HepG2 (cell line): ENCODE results near the gene SF1. TPM values are rescaled to one million over a fixed set of nuclear protein-coding genes. Genes with fewer than 3 reads are reported as not detected.

ENCODE experiments used
- AKAP8 ChIP-seq: sonication (generic); formaldehyde crosslinking; IDR thresholded peaks from 2 replicates; pipeline ENCODE4 v1.5.1; 2020; ENCODE audit warnings: mild to moderate bottlenecking, missing genetic modification reagents
- CAMTA2 ChIP-seq: sonication (generic); formaldehyde crosslinking; IDR thresholded peaks from 2 replicates; pipeline ENCODE4 v1.4.0; 2020; ENCODE audit warnings: mild to moderate bottlenecking, missing genetic modification reagents, borderline replicate concordance
- EED ChIP-seq: sonication (generic); formaldehyde crosslinking; IDR thresholded peaks from 2 replicates; pipeline ENCODE4 v1.5.0; 2020; ENCODE audit warnings: mild to moderate bottlenecking, missing genetic modification reagents
- HBP1 ChIP-seq: IDR thresholded peaks from 2 replicates; pipeline ENCODE4 v1.6.1; 2016; ENCODE audit warnings: low read depth, control low read depth
- HDAC6 ChIP-seq: fragments of 200-600 bp; sonication (generic); IDR thresholded peaks from 2 replicates; pipeline ENCODE4 v1.7.0; 2017; ENCODE audit warnings: mild to moderate bottlenecking, antibody characterized with exemption, low read length, low read depth
- IRF1 ChIP-seq: sonication (generic); formaldehyde crosslinking; IDR thresholded peaks from 2 replicates; pipeline ENCODE4 v1.4.0; 2020; ENCODE audit warnings: low read depth, mild to moderate bottlenecking, missing genetic modification reagents
- KLF15 ChIP-seq: sonication (generic); formaldehyde crosslinking; IDR thresholded peaks from 2 replicates; pipeline ENCODE4 v1.8.1; 2023; ENCODE audit warnings: borderline replicate concordance, mild to moderate bottlenecking, inconsistent platforms, missing genetic modification reagents, mixed read lengths
- KMT2B ChIP-seq: IDR thresholded peaks from 2 replicates; pipeline ENCODE4 v1.6.1; 2016; ENCODE audit warnings: missing genetic modification reagents, missing compliant biosample characterization
- MEIS2 ChIP-seq: sonication (generic); formaldehyde crosslinking; IDR thresholded peaks from 2 replicates; pipeline ENCODE4 v1.9.0; 2021; ENCODE audit warnings: mild to moderate bottlenecking, missing genetic modification reagents
- MTA3 ChIP-seq: sonication (generic); formaldehyde crosslinking; IDR thresholded peaks from 2 replicates; pipeline ENCODE4 v1.4.0; 2020; ENCODE audit warnings: missing genetic modification reagents
- MXI1 ChIP-seq: IDR thresholded peaks from 3 replicates; pipeline ENCODE4 v1.6.1; 2012; ENCODE audit warnings: low read depth, low read length, inconsistent platforms, borderline replicate concordance
- NFYB ChIP-seq: sonication (generic); formaldehyde crosslinking; IDR thresholded peaks from 2 replicates; pipeline ENCODE4 v1.4.0; 2020; ENCODE audit warnings: missing genetic modification reagents
- NRL ChIP-seq: sonication (generic); formaldehyde crosslinking; IDR thresholded peaks from 2 replicates; pipeline ENCODE4 v1.5.0; 2020; ENCODE audit warnings: missing genetic modification reagents, mild to moderate bottlenecking, moderate library complexity, borderline replicate concordance
- PBX3 ChIP-seq: sonication (generic); formaldehyde crosslinking; IDR thresholded peaks from 2 replicates; pipeline ENCODE4 v1.8.1; 2023; ENCODE audit warnings: missing genetic modification reagents, inconsistent platforms, borderline replicate concordance
- PHF20 ChIP-seq: sonication (generic); formaldehyde crosslinking; IDR thresholded peaks from 2 replicates; pipeline ENCODE4 v1.5.0; 2020; ENCODE audit warnings: mild to moderate bottlenecking, missing genetic modification reagents
- PHF21A ChIP-seq: sonication (generic); formaldehyde crosslinking; IDR thresholded peaks from 2 replicates; pipeline ENCODE4 v1.5.0; 2020; ENCODE audit warnings: mild to moderate bottlenecking, missing genetic modification reagents
- RBAK ChIP-seq: sonication (generic); formaldehyde crosslinking; IDR thresholded peaks from 2 replicates; pipeline ENCODE4 v1.5.1; 2020; ENCODE audit warnings: mild to moderate bottlenecking, missing genetic modification reagents
- RFX1 ChIP-seq: fragments of 450-650 bp; IDR thresholded peaks from 2 replicates; pipeline ENCODE4 v1.6.1; 2017
- RNF2 ChIP-seq: fragments of 450-650 bp; conservative IDR thresholded peaks from 2 replicates; pipeline ENCODE4 v1.6.1; 2016; ENCODE audit warnings: low read depth
- SOX5 ChIP-seq: IDR thresholded peaks from 2 replicates; pipeline ENCODE4 v1.6.1; 2016; ENCODE audit warnings: borderline replicate concordance
- TSC22D2 ChIP-seq: sonication (generic); formaldehyde crosslinking; IDR thresholded peaks from 2 replicates; pipeline ENCODE4 v1.5.1; 2020; ENCODE audit warnings: missing genetic modification reagents, mild to moderate bottlenecking, borderline replicate concordance
- ZBTB37 ChIP-seq: sonication (generic); formaldehyde crosslinking; IDR thresholded peaks from 2 replicates; pipeline ENCODE4 v1.4.0; 2020; ENCODE audit warnings: mild to moderate bottlenecking, missing genetic modification reagents
- ZNF17 ChIP-seq: sonication (generic); formaldehyde crosslinking; IDR thresholded peaks from 2 replicates; pipeline ENCODE4 v1.5.0; 2020; ENCODE audit warnings: mild to moderate bottlenecking, missing genetic modification reagents
- ZNF34 ChIP-seq: sonication (generic); formaldehyde crosslinking; IDR thresholded peaks from 2 replicates; pipeline ENCODE4 v1.4.0; 2020; ENCODE audit warnings: mild to moderate bottlenecking, missing genetic modification reagents, borderline replicate concordance
- ZNF549 ChIP-seq: sonication (generic); formaldehyde crosslinking; IDR thresholded peaks from 2 replicates; pipeline ENCODE4 v1.5.0; 2020; ENCODE audit warnings: missing genetic modification reagents
- ZNF891 ChIP-seq: sonication (generic); formaldehyde crosslinking; IDR thresholded peaks from 2 replicates; pipeline ENCODE4 v1.5.0; 2020; ENCODE audit warnings: mild to moderate bottlenecking, missing genetic modification reagents
- polyA plus RNA-seq, 8 experiments: library from polyadenylated mRNA; depleted of rRNA in 3 of 8; stranded (reverse) in 7 of 8; unstranded in 1 of 8; fragments of >200 nt; fragmentation: Illumina TruSeq in 4 of 8; extraction: Trizol in 4 of 8; gene quantifications; 2 replicates each; pipeline versions ENCODE4 v1.2.1 to v1.2.3, GENCODE V29; 2011 to 2016; ENCODE audit warnings: low read depth in 4 of 8, missing spikeins in 1 of 8, mixed read lengths in 1 of 8; ENCODE audit not compliant: insufficient read depth in 1 of 8
- total RNA-seq, 5 experiments: library from RNA; depleted of rRNA; stranded (reverse); fragments of >200 nt; fragmentation: Illumina TruSeq; extraction: Trizol; gene quantifications; 2 replicates each; pipeline ENCODE4 v1.2.3, GENCODE V29; 2016; ENCODE audit warnings: low read depth in 1 of 5

The SF1 gene
- total and polyA plus RNA-seq, 2 of the 13 experiments (the other 11 are each of a cell fraction or from before 2014, with no cell fraction given): 55.5 to 70.4 TPM

DNA sequence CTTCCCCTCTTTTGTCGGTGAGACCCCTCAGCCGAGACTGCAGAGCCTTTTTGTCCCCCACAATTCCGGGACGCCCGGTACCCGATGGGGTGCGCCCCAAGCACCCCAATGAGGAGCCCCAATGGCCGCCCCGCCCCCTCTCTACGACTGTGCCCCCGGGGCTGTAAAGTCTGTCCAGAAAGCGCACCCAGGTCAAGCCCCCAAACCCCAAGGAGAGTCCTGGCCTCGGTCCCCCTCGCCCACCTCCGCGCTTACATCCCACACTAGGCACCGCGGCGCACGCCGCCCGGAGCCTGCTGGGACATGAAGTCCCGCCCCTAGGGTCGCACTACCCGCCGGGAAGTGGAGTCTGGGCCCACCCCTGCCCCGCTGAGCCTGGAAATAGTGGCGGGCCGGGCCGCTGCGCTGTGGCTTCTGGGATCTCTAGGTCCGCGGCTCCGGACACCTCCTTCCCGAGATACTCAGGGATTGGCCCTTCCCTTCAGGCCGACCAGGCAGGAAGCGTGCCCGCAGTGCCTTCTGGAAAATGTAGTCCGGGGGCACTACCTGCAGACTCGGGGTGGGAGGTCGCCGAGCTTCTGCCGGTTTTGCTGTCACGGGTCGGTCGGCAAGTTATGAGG lies 32.0 kb upstream of the SF1 start, which contains the start of gene MEN1 (continued):
- TF ChIP-seq ZBTB37 (CRISPR knock-in tag) (no peak), KLF15 (CRISPR knock-in tag) (peak; percentile 73; the same call in 1 of the 2 replicates), PBX3 (CRISPR knock-in tag) (no peak), EED (no peak), HBP1 (no peak), CAMTA2 (CRISPR knock-in tag) (no peak), RNF2 (no peak), KMT2B (CRISPR knock-in tag) (0 out of 2 replicates have a peak, but pooled peaks have one; percentile 58), ZNF891 (peak; percentile 76; the same call in 1 of the 2 replicates), MXI1 (peak; percentile 86; the same call in 2 of the 3 replicates), MEIS2 (peak; percentile 69; the same call in 1 of the 2 replicates), ZNF549 (CRISPR knock-in tag) (no peak), RFX1 (no peak), NFYB (CRISPR knock-in tag) (peak; percentile 80), TSC22D2 (CRISPR knock-in tag) (0 out of 2 replicates have a peak, but pooled peaks have one; percentile 23), PHF20 (CRISPR knock-in tag) (peak; percentile 57), HDAC6 (no peak), IRF1 (0 out of 2 replicates have a peak, but pooled peaks have one; percentile 55), ZNF34 (CRISPR knock-in tag) (0 out of 2 replicates have a peak, but pooled peaks have one; percentile 53), NRL (CRISPR knock-in tag) (peak; percentile 92; the same call in 1 of the 2 replicates), MTA3 (no peak), RBAK (CRISPR knock-in tag) (no peak), SOX5 (CRISPR knock-in tag) (0 out of 2 replicates have a peak, but pooled peaks have one; percentile 32), AKAP8 (CRISPR knock-in tag) (no peak), PHF21A (CRISPR knock-in tag) (peak; percentile 97), ZNF17 (no peak)
